ENCODE data around the gene SMYD3. TPM values are rescaled to one million over a fixed set of nuclear protein-coding genes. Genes with fewer than 3 reads are reported as not detected.

Gene SMYD3
- polyA plus RNA-seq, 1 donor from 2014 or later, result 48.6 TPM

DNA sequence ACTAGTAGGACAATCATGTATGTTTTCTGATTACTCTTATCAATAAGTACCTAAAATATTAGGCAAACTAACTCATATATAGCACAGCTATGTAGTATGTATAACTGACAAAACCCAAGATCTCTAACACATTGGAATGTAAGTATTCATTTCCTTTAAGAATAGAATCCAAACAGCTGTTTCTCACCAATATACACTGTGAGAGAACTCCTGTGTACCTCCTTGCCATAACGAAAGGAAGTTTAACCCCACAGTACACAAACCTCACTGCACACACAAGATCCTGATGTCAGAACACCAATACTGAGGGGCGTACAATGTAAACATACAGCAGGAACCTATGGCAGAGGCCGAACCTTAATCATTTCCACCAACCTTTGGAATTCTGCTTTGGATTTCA lies 113.0 kb downstream of the SMYD3 start:
- Histone ChIP-seq H2AFZ (ENCODE audit: low read depth, low read length) (no peak overlapping the region), H3K27me3 (ENCODE audit: insufficient read depth, low read depth, low read length) (no peaks in the 10 kb centered on the region), H3F3A (ENCODE audit: insufficient read depth, low read length, poor library complexity, severe bottlenecking) (no peaks in the 10 kb centered on the region), H3K79me2 (replicated peaks; ENCODE audit: insufficient read depth, low read length) (no peaks in the 10 kb centered on the region), H3K9me3 (ENCODE audit: low read length) (no peaks in the 10 kb centered on the region), H3K9me2 (ENCODE audit: insufficient read depth, low read length) (no peaks in the 10 kb centered on the region), H4K20me1 (ENCODE audit: insufficient read depth) (no peaks in the 10 kb centered on the region), H3K4me2 (ENCODE audit: low read length) (no peak overlapping the region), H3K36me3 (ENCODE audit: insufficient read depth, low read length) (no peaks in the 10 kb centered on the region), H3K4me3 (ENCODE audit: low read length) (no peak overlapping the region), H3K9ac (ENCODE audit: low read length) (no peak overlapping the region), H3K27ac (ENCODE audit: low read length) (no peak overlapping the region)
- TF ChIP-seq SMC3 (conservative IDR thresholded peaks at IDR 0.05; ENCODE audit: poor library complexity), result no peak
- no peak for TF ChIP-seq TAF1 (IDR thresholded peaks at IDR 0.05; ENCODE audit: low read depth)
- no peak for TF ChIP-seq EP300 (conservative IDR thresholded peaks at IDR 0.05; ENCODE audit: poor library complexity, severe bottlenecking)
- TF ChIP-seq, protein P1, sequence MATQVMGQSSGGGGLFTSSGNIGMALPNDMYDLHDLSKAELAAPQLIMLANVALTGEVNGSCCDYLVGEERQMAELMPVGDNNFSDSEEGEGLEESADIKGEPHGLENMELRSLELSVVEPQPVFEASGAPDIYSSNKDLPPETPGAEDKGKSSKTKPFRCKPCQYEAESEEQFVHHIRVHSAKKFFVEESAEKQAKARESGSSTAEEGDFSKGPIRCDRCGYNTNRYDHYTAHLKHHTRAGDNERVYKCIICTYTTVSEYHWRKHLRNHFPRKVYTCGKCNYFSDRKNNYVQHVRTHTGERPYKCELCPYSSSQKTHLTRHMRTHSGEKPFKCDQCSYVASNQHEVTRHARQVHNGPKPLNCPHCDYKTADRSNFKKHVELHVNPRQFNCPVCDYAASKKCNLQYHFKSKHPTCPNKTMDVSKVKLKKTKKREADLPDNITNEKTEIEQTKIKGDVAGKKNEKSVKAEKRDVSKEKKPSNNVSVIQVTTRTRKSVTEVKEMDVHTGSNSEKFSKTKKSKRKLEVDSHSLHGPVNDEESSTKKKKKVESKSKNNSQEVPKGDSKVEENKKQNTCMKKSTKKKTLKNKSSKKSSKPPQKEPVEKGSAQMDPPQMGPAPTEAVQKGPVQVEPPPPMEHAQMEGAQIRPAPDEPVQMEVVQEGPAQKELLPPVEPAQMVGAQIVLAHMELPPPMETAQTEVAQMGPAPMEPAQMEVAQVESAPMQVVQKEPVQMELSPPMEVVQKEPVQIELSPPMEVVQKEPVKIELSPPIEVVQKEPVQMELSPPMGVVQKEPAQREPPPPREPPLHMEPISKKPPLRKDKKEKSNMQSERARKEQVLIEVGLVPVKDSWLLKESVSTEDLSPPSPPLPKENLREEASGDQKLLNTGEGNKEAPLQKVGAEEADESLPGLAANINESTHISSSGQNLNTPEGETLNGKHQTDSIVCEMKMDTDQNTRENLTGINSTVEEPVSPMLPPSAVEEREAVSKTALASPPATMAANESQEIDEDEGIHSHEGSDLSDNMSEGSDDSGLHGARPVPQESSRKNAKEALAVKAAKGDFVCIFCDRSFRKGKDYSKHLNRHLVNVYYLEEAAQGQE (IDR thresholded peaks at IDR 0.05; ENCODE audit: borderline replicate concordance), result no peak
- TF ChIP-seq EZH2 (IDR thresholded peaks at IDR 0.05; ENCODE audit: borderline replicate concordance, insufficient read depth, low read length, poor library complexity, severe bottlenecking), result no peak
- TF ChIP-seq POLR2AphosphoS5 (IDR thresholded peaks at IDR 0.05), result no peak
- TF ChIP-seq RAD21 (conservative IDR thresholded peaks at IDR 0.05), result no peak

DNA sequence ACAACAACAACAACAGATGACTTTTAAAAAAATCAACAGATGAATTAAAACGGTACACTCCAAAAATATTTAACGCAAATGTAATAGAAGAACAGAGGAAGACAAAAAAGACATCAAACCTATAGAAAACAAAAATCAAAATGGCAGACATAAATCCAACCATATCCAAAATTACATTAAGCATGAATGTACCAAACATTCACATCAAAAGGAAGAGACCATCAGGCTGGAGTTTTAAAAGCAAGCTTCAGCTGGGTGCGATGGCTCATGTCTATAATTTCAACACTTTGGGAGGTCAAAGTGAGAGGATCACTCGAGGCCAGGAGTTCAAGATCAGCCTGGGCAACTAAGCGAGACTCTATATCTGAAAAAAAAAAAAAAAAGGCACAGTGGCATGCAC lies 116.2 kb downstream of the SMYD3 start:
- Histone ChIP-seq H3K36me3 (ENCODE audit: insufficient read depth, low read length) (no peaks in the 10 kb centered on the region), H3K4me2 (ENCODE audit: low read length) (no peak overlapping the region), H3K27ac (ENCODE audit: low read length) (no peak overlapping the region), H2AFZ (ENCODE audit: low read depth, low read length) (no peak overlapping the region), H4K20me1 (ENCODE audit: insufficient read depth) (no peaks in the 10 kb centered on the region), H3K9ac (ENCODE audit: low read length) (no peak overlapping the region), H3K9me2 (ENCODE audit: insufficient read depth, low read length) (no peaks in the 10 kb centered on the region), H3K4me3 (ENCODE audit: low read length) (no peak overlapping the region), H3K27me3 (ENCODE audit: insufficient read depth, low read depth, low read length) (no peaks in the 10 kb centered on the region), H3K79me2 (replicated peaks; ENCODE audit: insufficient read depth, low read length) (no peaks in the 10 kb centered on the region), H3K9me3 (ENCODE audit: low read length) (no peaks in the 10 kb centered on the region), H3F3A (ENCODE audit: insufficient read depth, low read length, poor library complexity, severe bottlenecking) (no peaks in the 10 kb centered on the region)
- no peak for TF ChIP-seq SMC3 (conservative IDR thresholded peaks at IDR 0.05; ENCODE audit: poor library complexity)
- TF ChIP-seq, protein P2, sequence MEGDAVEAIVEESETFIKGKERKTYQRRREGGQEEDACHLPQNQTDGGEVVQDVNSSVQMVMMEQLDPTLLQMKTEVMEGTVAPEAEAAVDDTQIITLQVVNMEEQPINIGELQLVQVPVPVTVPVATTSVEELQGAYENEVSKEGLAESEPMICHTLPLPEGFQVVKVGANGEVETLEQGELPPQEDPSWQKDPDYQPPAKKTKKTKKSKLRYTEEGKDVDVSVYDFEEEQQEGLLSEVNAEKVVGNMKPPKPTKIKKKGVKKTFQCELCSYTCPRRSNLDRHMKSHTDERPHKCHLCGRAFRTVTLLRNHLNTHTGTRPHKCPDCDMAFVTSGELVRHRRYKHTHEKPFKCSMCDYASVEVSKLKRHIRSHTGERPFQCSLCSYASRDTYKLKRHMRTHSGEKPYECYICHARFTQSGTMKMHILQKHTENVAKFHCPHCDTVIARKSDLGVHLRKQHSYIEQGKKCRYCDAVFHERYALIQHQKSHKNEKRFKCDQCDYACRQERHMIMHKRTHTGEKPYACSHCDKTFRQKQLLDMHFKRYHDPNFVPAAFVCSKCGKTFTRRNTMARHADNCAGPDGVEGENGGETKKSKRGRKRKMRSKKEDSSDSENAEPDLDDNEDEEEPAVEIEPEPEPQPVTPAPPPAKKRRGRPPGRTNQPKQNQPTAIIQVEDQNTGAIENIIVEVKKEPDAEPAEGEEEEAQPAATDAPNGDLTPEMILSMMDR (IDR thresholded peaks at IDR 0.05; ENCODE audit: poor library complexity, severe bottlenecking), result no peak
- TF ChIP-seq POLR2AphosphoS5 (IDR thresholded peaks at IDR 0.05), result no peak
- no peak for TF ChIP-seq RAD21 (conservative IDR thresholded peaks at IDR 0.05)
- TF ChIP-seq, protein P1 (IDR thresholded peaks at IDR 0.05; ENCODE audit: borderline replicate concordance), result no peak

Data from neural cell (in vitro differentiated cells).